ENCODE data around the gene BIN1.

DNA sequence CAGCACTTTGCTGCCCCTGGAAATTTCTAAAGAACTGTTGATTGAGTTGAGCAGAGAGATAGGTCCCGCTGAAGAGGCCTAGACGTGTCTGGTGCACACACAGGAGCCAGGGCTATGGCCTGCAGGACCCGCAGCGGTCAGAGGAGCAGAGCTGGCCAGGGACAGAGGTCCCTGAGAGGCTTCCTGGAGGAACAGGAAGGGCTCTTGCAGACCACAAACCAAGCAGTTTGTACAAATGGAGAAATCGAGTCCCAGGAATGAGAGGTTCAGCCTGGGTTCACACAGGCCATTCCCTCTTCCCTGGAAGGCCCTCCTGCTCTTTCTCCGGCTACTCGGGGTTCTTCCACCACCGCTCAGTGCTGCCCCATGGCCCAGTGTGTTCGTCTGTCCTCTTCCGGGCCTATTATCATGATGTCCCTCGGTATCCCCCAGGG, 1.2 kb upstream of the BIN1 start:
- TF ChIP-seq, protein P1, sequence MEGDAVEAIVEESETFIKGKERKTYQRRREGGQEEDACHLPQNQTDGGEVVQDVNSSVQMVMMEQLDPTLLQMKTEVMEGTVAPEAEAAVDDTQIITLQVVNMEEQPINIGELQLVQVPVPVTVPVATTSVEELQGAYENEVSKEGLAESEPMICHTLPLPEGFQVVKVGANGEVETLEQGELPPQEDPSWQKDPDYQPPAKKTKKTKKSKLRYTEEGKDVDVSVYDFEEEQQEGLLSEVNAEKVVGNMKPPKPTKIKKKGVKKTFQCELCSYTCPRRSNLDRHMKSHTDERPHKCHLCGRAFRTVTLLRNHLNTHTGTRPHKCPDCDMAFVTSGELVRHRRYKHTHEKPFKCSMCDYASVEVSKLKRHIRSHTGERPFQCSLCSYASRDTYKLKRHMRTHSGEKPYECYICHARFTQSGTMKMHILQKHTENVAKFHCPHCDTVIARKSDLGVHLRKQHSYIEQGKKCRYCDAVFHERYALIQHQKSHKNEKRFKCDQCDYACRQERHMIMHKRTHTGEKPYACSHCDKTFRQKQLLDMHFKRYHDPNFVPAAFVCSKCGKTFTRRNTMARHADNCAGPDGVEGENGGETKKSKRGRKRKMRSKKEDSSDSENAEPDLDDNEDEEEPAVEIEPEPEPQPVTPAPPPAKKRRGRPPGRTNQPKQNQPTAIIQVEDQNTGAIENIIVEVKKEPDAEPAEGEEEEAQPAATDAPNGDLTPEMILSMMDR (conservative IDR thresholded peaks at IDR 0.05) = no peak
- no peak for TF ChIP-seq EZH2 (IDR thresholded peaks at IDR 0.05; ENCODE audit: low read depth)

Measured in PC-9 (cell line).